Tibial artery (tissue), 4 donors: ENCODE data around the gene KLHDC8B.

Source experiments
- DNase-seq, 2 donors: peaks; one replicate each; pipeline ENCODE4 v3.0.0-alpha.2; 2019
- H3K27ac ChIP-seq, 2 donors: fragments of 200-600 bp; sonication (generic) in 1 of 2; 1 replicate in 1 of 2; 2 replicates in 1 of 2; pipeline ENCODE4 v1.5.1; 2018 to 2019; ENCODE audit warnings: mild to moderate bottlenecking in 1 of 2
- H3K27me3 ChIP-seq, 2 donors: fragments of 200-600 bp; sonication (generic) in 1 of 2; one replicate each; pipeline versions ENCODE4 v1.5.1 to v1.6.0; 2016 to 2019
- H3K36me3 ChIP-seq, 3 donors: fragments of 200-600 bp; sonication (generic) in 2 of 3; one replicate each; pipeline ENCODE4 v1.5.1; 2016 to 2019; ENCODE audit warnings: mild to moderate bottlenecking in 2 of 3
- H3K4me1 ChIP-seq, 4 donors: fragments of 200-600 bp; sonication (generic) in 2 of 4; 1 replicate in 3 of 4; 2 replicates in 1 of 4; pipeline ENCODE4 v1.5.1; 2016 to 2019
- H3K4me3 ChIP-seq, 2 donors: fragments of 200-600 bp; sonication (generic) in 1 of 2; 1 replicate in 1 of 2; 2 replicates in 1 of 2; pipeline ENCODE4 v1.5.1; 2018 to 2019; ENCODE audit warnings: mild to moderate bottlenecking in 2 of 2
- H3K9me3 ChIP-seq, 3 donors: fragments of 200-600 bp; sonication (generic) in 1 of 3; one replicate each; pipeline ENCODE4 v1.5.1; 2016 to 2019
- CTCF ChIP-seq, 2 experiments: fragments of 200-600 bp in 1 of 2; fragments of 450-650 bp in 1 of 2; IDR thresholded peaks; one replicate each; pipeline ENCODE4 v1.5.1; 2017 to 2019; ENCODE audit warnings: antibody characterized with exemption in 2 of 2, mild to moderate bottlenecking in 1 of 2, moderate library complexity in 1 of 2
- intact Hi-C: fragments of 100-400 bp; cut with DNase I; formaldehyde crosslinking; loops from one replicate; pipeline ENCODE4 v1.15.0; 2023; ENCODE audit warnings: low total_unique reads

Gene KLHDC8B

GRCh38 chr3:49164983-49165720, 6.2 kb upstream of the KLHDC8B start:
- intact Hi-C loops, result no loop called here
- H3K27ac ChIP-seq, result peak overlapping the region; percentile 86 to 94
- no peak for TF ChIP-seq CTCF (IDR thresholded peaks at IDR 0.05)
- DNase-seq, result no peak
- H3K27me3 ChIP-seq, result no peaks in the 10 kb centered on the region
- no peaks in the 10 kb centered on the region for H3K9me3 ChIP-seq
- peaks cover 7 to 32% (median 29%) of the 10 kb centered on the region in 3 donors for H3K36me3 ChIP-seq
- H3K4me3 ChIP-seq, result peak overlapping the region; percentile 72 to 89
- peaks cover 0 to 22% (median 19%) of the 10 kb centered on the region in 4 donors for H3K4me1 ChIP-seq

- TF ChIP-seq CTCF (IDR thresholded peaks at IDR 0.05), result no peak
- H3K27me3 ChIP-seq, result no peaks in the 10 kb centered on the region
- DNase-seq, result peak; percentile 56 to 82
- intact Hi-C loops, result no loop called here
- peaks cover 0 to 29% (median 26%) of the 10 kb centered on the region in 4 donors for H3K4me1 ChIP-seq
- H3K9me3 ChIP-seq, result no peaks in the 10 kb centered on the region
- H3K4me3 ChIP-seq, result peak within 1 kb of the TSS; percentile 72 to 89
- H3K27ac ChIP-seq, result peak within 1 kb of the TSS; percentile 86 to 94
- peaks cover 7 to 32% (median 29%) of the 10 kb centered on the region in 3 donors for H3K36me3 ChIP-seq
These were observed 5.3 kb upstream of the KLHDC8B start, which contains the start of gene CCDC71 for GRCh38 chr3:49165771-49166751. CCDC71 (minus strand) TSS chr3:49166331; CDS start chr3:49164208, 2,123 bp downstream.

GRCh38 chr3:49166752-49167556, 4.4 kb upstream of the KLHDC8B start:
- no peak for TF ChIP-seq CTCF (IDR thresholded peaks at IDR 0.05)
- no peak for DNase-seq
- H3K4me1 ChIP-seq, result peaks cover 0 to 33% (median 28%) of the 10 kb centered on the region in 4 donors
- no peaks in the 10 kb centered on the region for H3K9me3 ChIP-seq
- no peaks in the 10 kb centered on the region for H3K27me3 ChIP-seq
- intact Hi-C loops, result no loop called here
- peaks cover 7 to 23% (median 23%) of the 10 kb centered on the region in 3 donors for H3K36me3 ChIP-seq
- H3K4me3 ChIP-seq, result peak overlapping the region; percentile 72 to 89
- peak overlapping the region; percentile 86 to 94 for H3K27ac ChIP-seq

- intact Hi-C loops, result loop anchor here (5.0 to 10.0 kb wide), 3 partner anchors 107 to 282 kb away; partner anchors contain the start of gene C3orf62
- Histone ChIP-seq H3K9me3 (no peaks in the 10 kb centered on the region), H3K36me3 (peaks cover 8 to 18% (median 12%) of the 10 kb centered on the region in 3 donors), H3K27me3 (no peaks in the 10 kb centered on the region), H3K4me1 (peaks cover 0 to 52% (median 44%) of the 10 kb centered on the region in 4 donors), H3K4me3 (peak overlapping the region; percentile 85 to 88), H3K27ac (peak overlapping the region; percentile 91 to 97)
- no peak for TF ChIP-seq CTCF (IDR thresholded peaks at IDR 0.05)
- DNase-seq, result no peak
These were observed 667 bp upstream of the KLHDC8B start for GRCh38 chr3:49170744-49171118.
